SIG-M5 treated with dmso at 0.1 percent for 504 hours (cell line): ENCODE measurements around the gene FAM81A.
"Not testable (repeated sequence)": the region's sequence is repeated elsewhere in the genome, so short reads cannot be mapped to it uniquely, and the experiment has no call there.

ENCODE experiments used
- DNase-seq: peaks from one replicate; lab custom pipeline; 2025; ENCODE audit not compliant: unreplicated experiment; lab: John Stamatoyannopoulos, UW

Gene FAM81A

GRCh38 chr15:59424616-59425015, 13.4 kb upstream of the FAM81A start:
- no peak for DNase-seq

DNA sequence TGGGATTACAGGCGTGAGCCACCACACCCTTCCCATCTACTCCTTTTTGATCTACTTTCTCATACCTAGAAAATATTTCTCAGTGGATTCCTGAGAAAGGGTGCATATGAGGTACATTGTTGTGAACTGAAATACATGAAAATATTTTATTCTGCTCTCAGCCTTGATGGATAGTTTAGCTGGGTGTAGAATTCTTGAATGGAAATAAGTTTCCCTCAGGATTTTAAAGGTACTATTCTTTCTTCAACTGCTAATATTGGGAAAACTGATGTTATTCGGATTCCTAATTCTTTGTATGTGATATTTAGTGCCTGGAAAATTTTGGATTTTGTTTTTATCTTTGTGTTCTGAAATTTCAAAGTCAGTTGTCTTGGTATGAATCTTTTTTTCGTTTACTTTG, 9.1 kb upstream of the FAM81A start:
- not testable (repeated sequence) for DNase-seq

DNA sequence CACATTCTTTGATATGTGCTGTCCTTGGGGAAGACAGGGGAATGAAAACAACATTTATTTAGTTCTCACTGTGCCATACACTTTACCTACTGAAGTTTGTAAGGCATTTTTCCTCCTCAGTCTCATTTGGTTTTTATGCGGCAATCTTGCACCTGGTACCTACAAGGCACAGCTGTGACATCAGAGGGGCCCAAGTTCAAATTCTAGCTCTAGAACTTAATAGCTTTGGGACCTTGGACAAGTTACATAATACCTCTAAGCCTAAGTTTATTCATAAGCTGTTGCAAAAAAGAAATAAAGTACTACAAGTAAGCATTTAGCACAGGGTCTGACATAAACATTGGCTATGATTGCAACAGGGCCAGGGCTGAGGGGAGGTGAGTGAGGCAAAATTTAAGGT, 5.6 kb upstream of the FAM81A start:
- DNase-seq = no peak

DNA sequence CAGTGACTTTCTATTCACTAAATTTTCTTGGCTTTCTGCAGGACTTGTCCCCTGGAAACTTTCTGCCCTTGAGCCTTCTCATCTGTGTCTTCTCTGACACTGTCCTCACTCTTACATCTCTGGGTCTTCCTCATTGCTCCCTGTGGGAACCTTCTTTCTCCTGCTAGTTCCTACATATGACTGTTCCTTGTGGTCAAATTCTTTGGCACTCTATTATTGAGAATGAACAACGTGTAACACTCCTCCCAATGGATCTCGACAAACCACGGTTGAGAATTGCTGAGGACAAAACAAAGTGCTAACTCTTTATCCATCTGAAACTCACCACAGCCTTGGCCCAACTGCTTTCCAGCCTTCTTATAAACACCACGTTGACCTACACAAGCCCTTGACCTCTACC, 3.5 kb upstream of the FAM81A start:
- no peak for DNase-seq

DNA sequence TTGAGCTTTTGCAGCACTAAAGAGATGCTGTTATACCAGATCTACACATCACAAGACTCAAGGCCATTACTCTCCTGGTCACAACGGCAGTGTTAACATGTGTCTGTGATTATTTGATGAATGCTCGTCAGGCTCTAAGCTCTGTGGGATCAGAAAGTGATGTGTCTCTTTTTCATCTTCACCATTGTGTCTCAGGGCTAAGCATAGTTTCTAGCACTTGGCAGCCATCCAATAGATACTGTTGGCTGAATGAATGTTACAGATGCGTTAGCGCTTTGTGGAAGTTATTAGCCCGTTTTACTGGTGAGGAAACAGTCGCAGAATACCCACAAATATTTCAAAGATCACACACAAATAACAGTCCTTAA, 1.2 kb upstream of the FAM81A start:
- no peak for DNase-seq

DNA sequence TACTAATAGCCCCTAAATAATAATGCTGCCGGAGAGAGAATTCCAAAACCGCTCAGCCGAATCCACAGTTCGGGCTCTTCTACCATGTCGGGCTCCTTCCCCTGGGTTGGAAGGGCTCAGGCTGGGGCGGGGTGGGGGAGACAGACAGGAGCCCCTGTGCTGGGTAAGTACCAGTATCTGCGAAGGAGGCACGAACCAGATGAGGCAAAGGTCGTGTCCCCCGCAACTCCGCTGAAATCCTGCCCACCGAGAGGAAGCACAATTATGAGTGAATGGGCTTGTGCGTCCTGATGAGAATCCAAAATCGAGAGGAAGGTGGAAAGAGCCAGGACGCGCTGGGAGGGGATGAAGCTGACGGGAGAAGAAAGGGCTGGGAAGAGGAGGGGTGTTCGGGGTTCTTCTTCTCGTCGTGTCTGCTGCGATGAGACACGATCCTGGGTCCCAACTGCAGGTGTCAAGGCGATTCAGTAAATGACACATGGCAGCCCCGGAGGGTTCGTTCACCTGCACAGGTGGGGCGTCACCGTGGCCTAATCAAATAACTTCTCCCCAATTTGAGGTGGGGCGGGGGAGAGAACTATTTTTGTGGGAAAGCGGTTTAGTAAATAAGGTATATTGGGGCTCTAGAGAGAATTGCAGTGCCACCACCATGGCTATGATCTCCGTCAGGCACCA, 707 bp upstream of the FAM81A start:
- DNase-seq = no peak

GRCh38 chr15:59438625-59439290, 772 bp downstream of the FAM81A start:
- no peak for DNase-seq

DNA sequence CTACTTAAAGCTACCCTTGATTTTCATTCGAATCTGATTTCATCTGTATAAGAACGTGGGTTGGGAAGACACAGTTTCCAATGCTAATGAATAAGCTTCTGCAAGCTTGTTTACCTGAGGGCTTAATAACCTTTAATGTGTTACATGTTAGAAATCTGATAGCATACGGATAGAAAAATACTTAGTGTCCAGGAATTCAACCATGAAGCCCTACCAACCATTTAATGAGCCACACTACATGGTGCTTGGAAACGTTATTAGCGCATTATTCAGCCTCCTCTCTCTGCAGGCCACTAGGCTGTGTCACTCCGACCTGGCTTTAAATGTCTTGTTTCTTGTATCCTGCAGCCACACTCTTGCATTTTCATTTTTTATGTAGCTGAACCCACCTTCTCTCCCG, 1.6 kb downstream of the FAM81A start:
- no peak for DNase-seq

- no peak for DNase-seq
Measured at GRCh38 chr15:59443341-59444072, 5.5 kb downstream of the FAM81A start.

DNA sequence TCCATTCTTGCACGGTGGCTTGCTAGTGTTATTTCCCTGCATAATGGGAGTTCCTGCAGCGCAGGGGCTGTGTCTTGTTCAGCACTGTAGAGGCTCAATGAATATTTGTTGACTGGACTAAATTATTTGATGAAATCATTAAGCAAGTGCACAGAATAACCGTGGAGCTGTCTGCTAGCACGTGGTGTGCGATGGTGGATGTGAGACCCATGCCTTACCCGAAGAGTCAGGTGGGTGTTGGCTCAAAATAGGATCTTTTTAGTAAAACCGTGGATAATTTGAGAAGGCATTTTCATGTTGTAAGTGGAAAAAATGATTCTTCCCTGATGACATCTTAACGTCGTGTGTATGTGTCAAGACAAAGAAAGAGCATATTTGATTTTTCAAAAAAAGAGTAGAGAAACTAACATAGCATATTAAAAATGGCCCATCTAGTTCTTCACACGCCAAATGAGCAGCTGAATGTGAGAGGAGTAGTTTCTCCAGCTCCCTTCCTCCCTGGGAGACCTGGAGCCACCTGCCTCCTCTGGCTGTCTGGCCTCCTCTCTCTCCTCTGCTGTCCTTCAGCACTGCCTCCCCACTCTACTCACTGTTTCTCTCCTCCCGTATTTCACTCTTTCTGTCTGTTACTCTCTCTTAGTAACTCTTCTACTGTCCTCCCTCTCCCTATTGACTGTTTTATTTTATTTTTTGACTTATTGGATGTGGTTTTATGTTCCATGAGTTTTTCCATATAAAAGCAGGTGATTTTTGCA, 6.3 kb downstream of the FAM81A start:
- DNase-seq = no peak

- DNase-seq = no peak
Measured at GRCh38 chr15:59444980-59445545, 7.1 kb downstream of the FAM81A start.

- DNase-seq = no peak
Measured at GRCh38 chr15:59446232-59446957, 8.4 kb downstream of the FAM81A start.

DNA sequence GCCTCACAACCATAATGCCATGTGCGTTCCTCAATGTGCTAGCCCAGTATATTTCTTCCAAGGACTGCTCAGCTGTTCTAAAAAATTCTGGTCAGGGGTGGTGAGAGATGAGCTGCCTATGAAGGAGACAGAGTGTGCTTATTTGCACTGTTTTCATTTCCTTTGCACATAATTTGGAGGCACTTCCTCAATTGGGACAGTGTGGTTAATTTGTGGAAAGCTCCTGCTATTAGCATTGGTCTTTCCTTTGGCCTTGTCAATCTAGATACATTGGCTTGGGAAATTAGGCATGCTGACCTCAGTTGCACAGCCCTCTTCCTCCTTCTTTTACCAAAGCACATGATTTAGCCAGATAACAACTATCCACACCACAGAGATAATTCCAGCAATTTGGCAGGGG, 9.4 kb downstream of the FAM81A start:
- no peak for DNase-seq

GRCh38 chr15:59448871-59449270, 10.9 kb downstream of the FAM81A start:
- DNase-seq = no peak

- no peak for DNase-seq
Measured at GRCh38 chr15:59453474-59454215, 15.7 kb downstream of the FAM81A start.

DNA sequence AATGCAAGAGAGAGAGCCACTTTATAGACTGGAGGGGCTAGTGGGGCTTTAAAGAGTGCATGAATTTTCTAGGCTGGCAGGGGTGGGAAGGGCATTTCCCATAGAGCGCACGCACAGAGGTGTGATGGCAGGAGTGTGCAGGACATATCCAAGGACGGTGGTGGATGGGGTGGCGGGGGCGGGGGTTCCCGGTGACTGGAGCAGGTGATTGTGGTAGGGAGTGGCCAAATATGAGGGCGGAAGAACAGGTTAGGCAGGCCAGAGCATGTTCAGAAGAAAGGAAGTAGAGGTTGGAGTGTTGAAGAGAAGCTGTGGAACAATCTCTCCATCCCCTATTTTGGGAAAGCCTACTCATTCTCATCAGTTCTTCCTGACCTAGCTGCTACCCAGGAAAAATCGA, 18.1 kb downstream of the FAM81A start:
- no peak for DNase-seq

GRCh38 chr15:59457103-59457502, 19.1 kb downstream of the FAM81A start:
- DNase-seq = no peak

GRCh38 chr15:59461521-59461920, 23.5 kb downstream of the FAM81A start:
- no peak for DNase-seq

GRCh38 chr15:59473226-59473625, 35.2 kb downstream of the FAM81A start:
- DNase-seq = no peak

- DNase-seq = not testable (repeated sequence)
Measured at GRCh38 chr15:59475161-59475560, 37.2 kb downstream of the FAM81A start.
